Endometrial microvascular endothelial cells (primary cell): Measurements from ENCODE around the gene UNC13A. TPM values are rescaled to one million over a fixed set of nuclear protein-coding genes. Genes with fewer than 3 reads are reported as not detected.

Source experiments
- in situ Hi-C: cut with HindIII; loops from 2 replicates; pipeline ENCODE4 v1.10.0; 2017; ENCODE audit warnings: low sequenced_read_pairs, low pct_unique_long_range_greater_than_20kb; ENCODE audit errors: inconsistent ontology term
- total RNA-seq: library from RNA; depleted of rRNA; stranded (reverse); fragments of >200 nt; gene quantifications from one replicate; pipeline ENCODE4 v1.2.3, GENCODE V29; 2015; ENCODE audit errors: inconsistent ontology term

UNC13A gene
- total RNA-seq, 1 donor from 2014 or later: 0.09 TPM

DNA sequence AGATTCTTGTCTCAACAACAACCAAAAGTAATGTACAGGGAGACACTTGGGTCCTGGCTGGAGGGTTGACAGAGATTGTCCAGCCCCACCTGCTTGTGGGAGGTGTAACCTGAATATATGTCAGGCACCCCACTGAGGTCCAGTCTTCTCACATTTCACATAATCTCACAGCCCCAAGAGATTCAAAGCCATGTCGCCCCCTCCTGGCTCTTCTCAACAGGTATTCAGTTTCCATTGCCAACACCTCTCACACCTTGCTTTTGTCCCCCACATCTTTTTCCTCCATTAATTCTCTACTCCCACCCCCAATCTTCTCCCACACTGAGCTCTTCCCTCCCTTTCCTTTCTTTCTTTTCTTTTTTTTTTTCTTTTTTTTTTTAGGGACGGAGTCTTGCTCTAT lies 11.2 kb downstream of the UNC13A start:
- in situ Hi-C loops: no loop called here

DNA sequence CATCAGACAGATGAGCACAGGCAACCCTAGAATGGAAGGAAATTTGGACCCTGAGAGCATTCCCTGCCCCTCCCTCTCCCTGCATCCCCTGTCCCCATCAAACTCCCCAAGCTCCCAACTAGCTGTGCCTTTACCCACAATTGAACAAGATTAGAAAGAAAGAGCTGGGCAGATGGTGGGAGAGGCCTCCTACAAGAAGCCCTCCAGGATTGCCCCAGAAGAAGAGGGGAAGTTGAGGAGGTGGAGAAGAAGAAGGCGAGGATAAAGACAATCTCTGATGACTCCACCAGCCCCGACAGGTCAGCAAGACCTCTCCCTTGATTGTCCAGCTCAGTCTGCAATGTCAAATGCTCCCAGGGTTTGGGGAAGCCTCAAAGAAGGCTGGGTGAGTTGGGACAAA lies 11.9 kb downstream of the UNC13A start:
- in situ Hi-C loops: no loop called here

DNA sequence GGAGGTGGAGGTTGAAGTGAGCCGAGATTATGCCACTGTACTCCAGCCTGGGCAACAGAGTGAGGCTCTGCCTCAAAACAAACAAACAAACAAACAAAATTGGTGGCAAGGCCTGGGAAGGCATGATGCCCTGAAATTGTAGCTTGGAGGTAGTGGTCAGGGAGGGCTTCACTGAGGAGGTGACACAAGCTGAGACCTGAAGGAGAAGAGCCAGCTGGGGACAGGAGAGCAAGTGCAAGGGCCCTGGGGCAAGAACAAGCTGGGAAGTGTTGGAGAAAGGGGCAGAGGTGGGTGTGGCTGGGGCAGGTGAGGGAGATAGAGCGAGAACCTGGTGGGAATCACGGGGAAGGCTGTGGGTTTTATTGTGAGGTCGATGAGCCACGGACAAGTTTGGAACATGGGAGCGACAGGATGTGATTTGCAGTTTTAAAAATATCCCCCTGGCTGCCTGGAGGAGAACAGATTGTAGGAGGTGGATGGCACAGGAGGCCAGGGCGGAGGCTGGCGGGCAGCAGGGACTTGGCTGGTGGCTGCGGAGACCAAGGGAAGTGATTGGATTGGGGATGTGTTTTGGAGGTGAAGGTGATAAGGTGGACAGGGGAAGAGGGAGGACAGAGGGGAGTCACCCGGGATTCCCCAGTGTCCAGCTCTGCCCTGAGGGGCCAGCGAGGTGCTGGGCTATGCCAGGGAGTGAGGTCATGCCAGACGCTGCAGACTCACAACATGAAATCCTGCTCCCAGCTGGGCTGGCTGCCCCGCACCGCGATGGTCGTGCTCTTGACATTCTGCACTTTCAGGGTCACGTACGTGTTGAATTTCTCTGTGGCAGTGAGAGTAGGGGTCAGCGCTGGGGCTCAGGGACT lies 14.0 kb downstream of the UNC13A start:
- in situ Hi-C loops: no loop called here

DNA sequence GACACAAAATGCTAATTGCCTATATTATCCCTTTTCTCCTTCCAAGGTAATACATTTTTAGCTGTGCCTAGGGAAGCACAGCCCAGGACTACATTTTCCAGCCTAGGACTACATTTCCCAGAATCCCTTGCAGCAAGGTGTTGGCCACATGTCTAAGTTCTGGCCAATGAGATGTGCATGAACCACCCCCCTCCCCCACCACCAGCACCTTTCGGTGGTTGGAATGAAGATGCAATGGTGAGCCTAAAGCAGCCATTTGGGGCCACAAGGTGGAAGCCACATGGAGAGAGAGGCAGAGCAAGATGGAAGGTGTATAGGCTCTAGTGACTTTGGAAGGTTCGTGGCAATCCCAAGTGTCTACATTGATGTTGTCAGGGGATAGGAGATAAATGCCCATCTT lies 16.2 kb downstream of the UNC13A start:
- in situ Hi-C loops: no loop called here

DNA sequence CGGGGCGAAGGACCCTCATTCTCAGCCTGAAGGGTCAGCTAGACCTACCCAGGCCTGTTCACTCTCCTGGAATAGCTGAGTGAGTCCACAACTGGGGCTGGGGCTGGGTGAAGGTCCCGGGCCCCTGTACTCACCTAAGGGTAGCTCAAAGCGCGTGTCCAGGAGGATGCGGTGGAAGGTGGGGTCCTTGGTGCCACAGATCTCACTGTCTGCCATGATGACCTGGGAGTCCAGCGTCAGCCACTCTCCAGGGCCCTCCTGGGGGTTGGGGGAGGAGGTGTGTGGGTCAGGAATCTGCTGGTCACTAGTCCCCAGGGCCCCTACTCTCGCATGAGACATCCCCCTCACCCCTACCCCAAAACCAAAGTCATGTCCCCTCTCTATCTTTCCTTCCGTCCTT lies 18.7 kb downstream of the UNC13A start:
- in situ Hi-C loops: no loop called here

DNA sequence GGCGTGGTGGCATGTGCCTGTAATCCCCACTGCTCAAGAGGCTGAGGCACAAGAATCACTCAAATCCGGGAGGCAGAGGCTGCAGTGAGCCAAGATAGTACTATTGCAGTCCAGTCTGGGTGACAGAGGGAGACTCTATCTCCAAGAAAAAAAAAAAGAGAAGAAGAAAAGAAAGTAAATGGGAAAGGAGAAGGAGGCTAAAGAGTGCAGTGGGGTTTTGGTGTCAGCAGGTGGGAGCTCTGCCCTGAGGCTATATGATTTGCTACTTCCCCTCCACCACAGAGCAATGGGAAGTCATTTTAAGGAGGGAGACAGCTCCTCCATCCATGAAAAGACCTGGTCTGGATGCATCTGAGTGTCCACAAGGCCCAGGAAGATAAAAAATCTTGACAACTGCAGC lies 23.1 kb downstream of the UNC13A start:
- in situ Hi-C loops: no loop called here

DNA sequence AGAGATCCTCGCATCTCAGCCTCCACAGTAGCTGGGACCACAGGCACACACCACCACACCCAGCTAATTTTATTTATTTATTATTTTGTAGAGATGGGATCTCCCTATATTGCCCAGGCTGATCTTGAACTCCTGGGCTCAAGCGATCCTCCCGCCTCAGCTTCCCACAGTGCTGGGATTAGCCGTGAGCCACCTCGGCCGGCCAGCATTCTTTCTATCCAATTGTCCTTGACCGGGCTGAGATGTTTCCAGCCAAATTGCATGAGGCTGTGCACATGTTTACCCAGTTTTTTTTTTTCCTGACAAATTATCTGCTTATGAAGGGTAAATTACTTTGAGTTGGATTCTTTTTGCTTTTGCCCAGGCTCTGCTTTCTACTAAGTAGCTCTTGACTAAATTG lies 28.2 kb downstream of the UNC13A start:
- in situ Hi-C loops: no loop called here

DNA sequence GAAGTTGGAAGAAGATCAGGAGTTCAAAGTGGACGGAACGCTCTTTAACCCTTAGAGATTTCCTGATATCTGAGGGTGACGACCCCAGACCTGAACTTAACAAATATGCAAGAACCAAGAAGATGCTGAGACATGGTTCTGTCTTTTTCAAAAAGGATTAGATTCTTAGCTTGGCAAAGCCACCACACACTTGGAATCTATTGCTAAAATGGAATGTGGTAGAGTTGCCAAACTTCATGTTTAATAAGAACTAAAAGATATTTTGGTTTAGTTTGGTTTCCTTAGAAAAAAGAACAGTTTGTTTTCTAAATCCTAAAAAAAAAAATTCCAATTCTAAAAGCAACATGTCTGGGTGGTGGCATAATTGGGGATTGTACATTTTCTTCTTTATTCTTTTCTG lies 29.5 kb downstream of the UNC13A start:
- in situ Hi-C loops: no loop called here

DNA sequence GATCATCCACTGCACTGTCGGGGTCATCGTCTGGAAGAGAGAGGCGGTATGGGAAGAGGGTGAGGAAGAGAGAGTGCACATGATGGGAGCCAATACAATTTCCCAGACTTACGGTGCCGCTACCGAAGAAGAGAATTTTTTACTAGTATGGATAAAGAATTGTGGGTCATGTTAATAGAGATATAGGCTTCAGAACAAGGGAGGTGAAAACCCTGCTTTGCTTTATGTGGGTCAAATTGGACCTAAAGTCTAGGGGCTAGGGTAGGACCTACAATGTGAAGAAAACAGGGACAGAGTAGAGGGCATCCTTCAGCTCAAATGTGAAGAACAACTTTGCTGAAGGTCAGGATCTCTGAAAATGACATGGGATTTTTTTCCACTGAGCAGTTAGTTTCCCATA lies 29.9 kb downstream of the UNC13A start:
- in situ Hi-C loops: no loop called here

DNA sequence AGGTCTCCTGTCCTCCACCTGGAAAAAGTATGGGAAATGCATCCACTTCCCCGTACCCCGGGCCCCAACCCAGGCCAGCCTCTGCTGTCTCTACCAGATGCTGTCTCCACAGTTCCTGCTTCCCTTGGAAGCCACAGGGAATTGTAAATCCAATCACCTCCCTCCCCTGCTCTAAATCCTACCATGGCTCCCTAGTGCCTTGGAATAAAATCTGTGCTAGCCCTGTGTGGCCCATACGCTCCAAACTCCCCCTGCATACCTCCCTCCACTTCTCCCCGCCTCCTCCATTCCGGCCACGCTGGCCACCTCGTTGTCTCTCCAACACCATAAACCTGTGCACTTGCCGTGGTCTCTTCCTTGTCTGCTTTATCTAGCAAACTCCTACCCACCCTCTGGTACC lies 31.2 kb downstream of the UNC13A start:
- in situ Hi-C loops: no loop called here

DNA sequence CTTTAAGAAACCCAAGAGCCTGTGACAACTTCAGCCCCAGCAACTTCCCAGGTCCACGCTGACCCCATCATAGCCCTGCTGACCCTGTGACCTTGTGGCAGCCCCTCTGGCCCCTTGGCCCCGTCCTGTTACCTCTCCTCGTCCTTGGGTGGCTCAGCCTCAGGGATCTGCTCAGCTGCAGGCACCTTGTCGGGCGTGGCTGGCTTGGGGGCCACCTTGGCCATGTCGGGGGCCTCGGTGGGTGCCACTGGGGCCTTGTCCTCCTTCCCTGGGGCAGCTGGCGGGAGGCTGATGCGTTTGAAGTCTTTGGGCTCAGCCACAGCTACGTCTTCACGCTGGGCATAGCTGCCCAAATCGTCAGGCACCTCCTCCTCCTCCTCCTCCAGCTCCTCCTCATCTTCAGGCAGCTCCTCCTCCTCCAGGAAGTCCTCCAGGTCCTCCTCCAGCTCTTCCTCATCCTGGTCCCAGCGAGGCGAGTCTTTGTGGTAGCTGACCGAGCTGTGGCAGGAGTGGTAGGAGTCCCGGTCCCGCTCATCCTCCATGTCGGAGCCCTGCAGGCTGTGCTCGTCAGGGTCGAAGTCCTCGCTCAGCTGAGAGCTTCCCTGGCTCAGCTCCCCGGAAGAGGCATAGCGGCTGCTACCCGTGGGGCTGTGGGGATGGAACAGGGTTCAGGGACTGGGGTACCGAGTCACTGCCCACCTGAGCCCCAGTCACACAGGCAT lies 32.2 kb downstream of the UNC13A start:
- in situ Hi-C loops: no loop called here

DNA sequence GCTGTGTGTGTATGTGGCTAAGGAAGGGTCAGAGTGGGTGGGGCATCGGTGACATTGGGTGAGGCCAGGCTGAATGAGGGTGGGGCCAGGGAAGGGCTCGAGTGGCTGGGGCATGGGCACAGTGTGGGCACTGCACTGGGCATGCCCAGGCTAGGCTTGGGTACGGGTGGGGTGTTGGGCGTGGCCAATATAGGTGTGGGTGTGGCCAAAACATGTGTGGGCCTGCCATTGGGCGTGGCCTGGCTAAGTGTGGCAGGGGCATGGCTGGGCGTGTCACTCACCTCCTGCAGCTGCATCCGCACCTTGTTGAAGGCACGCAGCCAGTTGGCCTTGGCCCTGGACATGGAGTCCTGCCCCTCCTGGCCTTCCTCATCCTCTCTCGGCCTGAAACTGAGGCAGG lies 33.2 kb downstream of the UNC13A start:
- in situ Hi-C loops: no loop called here

DNA sequence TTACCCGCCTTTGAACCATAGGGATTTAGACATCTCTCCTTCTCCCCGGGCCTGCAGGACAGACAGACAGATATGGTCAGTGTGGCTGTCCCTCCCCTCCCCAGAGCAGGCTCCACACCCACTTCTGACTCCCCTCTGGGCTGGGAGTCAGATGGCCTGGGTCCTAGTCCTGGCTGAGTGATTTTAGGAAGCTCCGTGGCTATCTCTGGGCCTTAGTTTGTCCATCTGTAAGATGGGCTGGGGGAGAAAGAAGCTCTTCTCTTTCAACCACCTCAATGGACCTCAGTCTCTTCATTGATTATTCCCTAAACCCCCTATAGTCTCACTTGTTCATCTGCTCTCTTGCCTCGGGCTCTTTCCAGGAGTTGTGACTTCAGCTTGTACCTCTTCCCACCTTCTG lies 35.5 kb downstream of the UNC13A start:
- in situ Hi-C loops: no loop called here

DNA sequence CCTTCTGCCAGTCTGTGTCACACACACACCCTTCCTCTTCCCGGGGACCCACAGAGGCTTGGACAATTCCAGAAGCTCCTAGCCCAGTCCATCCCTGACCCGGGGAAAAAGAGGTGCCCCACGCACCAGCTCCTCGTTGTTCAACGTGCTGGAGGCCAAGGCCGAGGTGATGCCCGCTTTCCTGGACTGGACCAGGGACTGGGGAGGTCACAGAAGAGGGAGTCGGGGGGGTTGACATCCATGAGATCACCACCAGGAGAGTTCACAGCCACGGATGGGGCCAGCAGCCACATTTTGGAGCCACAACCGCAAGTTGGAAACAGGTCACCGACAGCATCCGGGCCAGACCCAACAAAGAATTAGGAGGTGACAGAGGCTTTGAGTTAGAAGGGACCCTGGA lies 39.4 kb downstream of the UNC13A start:
- in situ Hi-C loops: no loop called here

DNA sequence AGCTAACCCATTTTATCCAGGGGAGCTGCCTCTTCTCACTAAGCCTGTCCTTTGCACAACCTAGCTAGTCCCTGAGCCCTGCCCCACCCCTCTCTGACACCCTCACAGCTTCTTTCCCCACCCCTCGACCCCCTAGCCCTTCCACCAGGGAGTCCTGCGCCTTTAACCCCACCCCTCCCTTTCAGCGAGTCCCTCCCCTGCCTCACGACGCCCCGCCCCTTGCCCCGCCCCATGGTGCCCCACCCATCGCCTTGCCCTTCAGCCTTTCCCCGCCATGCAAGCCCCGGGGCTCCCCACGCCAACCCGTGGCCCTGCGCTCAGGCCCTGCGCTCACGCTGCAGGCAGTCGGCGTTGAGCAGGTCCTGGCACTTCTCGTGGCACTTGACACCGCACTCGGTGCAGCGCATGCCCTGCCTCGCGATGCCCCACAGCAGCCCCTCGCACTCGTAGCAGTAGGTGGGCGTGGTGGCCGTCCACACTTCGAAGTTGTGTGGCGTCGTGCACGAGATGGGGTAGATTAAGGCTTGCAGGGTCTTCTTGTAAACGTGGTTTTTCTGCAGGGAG lies 40.0 kb downstream of the UNC13A start:
- in situ Hi-C loops: no loop called here

DNA sequence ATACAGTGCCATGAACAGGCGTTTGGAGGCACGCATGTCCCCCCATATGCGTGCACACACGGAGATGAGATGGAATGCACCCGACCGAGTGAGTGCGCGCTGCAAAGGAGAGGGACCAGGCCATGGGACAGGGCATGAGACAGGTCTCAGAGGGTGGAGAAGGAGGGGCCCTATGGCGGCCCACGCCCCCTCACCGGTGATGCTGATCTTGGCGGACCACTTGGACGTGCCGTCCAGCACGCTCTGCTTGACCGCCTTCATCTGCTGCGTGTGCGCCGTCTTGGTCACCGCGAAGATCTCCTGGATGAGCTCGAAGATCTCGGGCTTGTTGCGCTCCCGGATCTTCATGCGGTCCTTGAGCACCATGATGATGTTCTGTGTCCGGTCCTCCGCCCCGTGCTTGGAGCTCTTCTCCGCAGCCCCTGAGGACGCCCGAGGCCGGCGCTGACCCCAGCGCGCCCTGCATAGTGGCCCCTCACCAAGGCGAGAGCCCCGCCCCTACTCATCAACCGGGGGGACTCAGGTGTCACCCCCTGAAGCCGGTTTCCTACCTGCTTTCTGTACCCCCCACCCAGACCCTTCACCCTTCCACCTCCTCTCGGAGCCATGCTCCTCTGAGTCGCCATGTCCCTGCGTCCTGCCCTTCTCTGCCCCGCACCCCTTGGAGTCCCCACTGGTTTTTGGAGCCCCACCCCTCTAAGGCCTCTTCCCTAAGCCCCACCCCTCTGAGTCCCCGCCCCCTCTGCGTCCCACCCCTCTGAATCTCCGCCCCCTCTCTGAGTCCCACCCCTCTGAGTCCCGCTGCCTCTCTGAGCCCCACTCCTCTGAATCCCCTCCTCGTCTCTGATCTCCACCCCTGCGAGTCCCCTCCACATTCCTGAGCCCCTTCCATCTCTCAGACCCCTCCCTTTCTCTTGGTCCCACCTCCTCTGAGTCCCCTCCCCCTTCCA lies 40.8 kb downstream of the UNC13A start:
- in situ Hi-C loops: no loop called here

DNA sequence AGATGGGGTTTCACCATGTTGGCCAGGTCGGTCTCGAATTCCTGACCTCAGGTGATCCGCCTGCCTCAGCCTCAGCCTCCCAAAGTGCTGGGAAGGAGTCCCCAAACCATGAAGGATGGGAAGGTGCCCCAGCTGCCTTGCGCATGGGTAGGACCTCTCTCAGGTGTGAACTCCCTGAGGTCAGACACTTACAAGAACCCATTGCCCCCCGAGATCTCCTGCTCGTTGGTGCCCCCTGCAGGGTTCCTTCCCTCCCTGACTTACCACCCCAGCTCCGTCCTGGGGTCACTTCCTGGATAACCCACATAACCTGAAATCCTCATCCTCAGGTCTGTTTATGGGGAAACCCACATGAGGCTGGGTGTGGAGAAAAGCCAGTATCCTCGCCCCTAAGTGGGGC lies 41.7 kb downstream of the UNC13A start:
- in situ Hi-C loops: no loop called here

DNA sequence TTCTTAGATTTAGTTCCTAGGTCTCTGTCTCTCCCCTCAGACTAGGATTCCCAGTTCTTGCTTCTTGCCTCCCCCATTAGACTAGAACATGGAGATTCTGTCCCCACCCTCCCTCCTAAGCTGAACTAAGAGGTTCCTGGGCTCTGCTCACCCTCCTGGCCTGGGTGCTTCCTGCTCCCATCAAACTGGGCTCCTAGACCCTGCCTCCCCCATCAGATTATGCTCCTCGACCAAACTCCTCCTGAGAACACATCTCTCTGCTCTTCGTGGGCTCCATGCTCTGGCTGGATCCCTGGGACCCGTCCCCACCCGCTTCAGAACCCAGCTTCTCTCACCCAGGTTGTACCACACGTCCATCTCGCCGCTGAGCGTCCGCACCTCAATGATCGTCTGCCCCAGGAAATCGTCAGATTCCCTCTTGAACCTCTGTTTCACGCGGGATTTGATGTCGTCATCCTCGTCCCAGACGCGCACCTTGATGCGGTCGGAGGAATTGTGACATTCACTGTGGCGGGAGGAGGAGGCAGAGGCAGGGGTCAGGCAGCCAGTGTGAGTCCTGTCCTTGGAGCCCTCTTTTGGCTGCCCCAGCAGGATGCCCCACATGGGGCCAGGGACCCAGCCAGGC lies 42.7 kb downstream of the UNC13A start:
- in situ Hi-C loops: no loop called here

DNA sequence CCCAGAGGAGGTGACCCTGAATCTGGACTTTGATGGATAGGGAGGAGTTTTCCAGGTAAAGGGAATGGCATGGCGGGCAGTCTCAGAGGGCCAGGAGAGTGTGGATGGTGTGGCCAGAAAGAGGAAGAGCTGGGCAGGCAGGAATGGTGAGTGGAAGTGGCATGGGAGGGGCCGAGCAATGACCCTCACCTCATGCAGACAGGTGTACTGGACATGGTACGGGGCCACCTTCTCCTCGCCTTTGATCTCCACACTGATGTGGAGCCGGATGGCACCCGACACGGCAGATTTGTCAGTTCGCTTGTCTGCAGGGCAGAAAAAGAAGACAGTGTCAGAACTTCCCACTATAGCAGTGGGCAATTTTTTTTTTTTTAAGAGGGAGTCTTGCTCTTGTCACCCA lies 45.5 kb downstream of the UNC13A start:
- in situ Hi-C loops: no loop called here
